ENCODE data around the gene SERPINB13.

- no peak for TF ChIP-seq DPF2 (IDR thresholded peaks at IDR 0.05)
- no peak for TF ChIP-seq HNRNPLL (IDR thresholded peaks at IDR 0.05; ENCODE audit: low read depth, low read length, poor library complexity, severe bottlenecking)
- TF ChIP-seq STAT5B (CRISPR knock-in tag; IDR thresholded peaks at IDR 0.05) = no peak
- TF ChIP-seq POLR2A (conservative IDR thresholded peaks at IDR 0.05) = no peak
Observed at GRCh38 chr18:63588909-63589308, 1.8 kb downstream of the SERPINB13 start.

All from K562 (cell line).